ENCODE results near the gene C2orf49. TPM values are rescaled to one million over a fixed set of nuclear protein-coding genes. Genes with fewer than 3 reads are reported as not detected.

Gene C2orf49
- total and polyA plus RNA-seq, 9 of the 15 experiments (the other 6 are each of a cell fraction or from before 2014, with no cell fraction given), result 17.9 to 38.2 (median 25.6) TPM

GRCh38 chr2:105398336-105399206, 61.2 kb downstream of the C2orf49 start, which contains the start of gene FHL2 (continued):
- peak in 1 of 2 experiments; percentile 32; a peak in 1 of 4 replicates for TF ChIP-seq ZMIZ1 (IDR thresholded peaks at IDR 0.05; ENCODE audit: low read depth in 2 of 2, low read length in 2 of 2)
- no peak for TF ChIP-seq ARHGAP35 (IDR thresholded peaks at IDR 0.05; ENCODE audit: partially characterized antibody)
- TF ChIP-seq, protein P1, sequence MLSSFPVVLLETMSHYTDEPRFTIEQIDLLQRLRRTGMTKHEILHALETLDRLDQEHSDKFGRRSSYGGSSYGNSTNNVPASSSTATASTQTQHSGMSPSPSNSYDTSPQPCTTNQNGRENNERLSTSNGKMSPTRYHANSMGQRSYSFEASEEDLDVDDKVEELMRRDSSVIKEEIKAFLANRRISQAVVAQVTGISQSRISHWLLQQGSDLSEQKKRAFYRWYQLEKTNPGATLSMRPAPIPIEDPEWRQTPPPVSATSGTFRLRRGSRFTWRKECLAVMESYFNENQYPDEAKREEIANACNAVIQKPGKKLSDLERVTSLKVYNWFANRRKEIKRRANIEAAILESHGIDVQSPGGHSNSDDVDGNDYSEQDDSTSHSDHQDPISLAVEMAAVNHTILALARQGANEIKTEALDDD (IDR thresholded peaks at IDR 0.05), result no peak
- TF ChIP-seq GABPA (tag; conservative IDR thresholded peaks at IDR 0.05; ENCODE audit: low read depth), result 0 out of 2 replicates have a peak, but pooled peaks have one; percentile 11
- TF ChIP-seq, protein P2, sequence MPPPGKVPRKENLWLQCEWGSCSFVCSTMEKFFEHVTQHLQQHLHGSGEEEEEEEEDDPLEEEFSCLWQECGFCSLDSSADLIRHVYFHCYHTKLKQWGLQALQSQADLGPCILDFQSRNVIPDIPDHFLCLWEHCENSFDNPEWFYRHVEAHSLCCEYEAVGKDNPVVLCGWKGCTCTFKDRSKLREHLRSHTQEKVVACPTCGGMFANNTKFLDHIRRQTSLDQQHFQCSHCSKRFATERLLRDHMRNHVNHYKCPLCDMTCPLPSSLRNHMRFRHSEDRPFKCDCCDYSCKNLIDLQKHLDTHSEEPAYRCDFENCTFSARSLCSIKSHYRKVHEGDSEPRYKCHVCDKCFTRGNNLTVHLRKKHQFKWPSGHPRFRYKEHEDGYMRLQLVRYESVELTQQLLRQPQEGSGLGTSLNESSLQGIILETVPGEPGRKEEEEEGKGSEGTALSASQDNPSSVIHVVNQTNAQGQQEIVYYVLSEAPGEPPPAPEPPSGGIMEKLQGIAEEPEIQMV (tag; conservative IDR thresholded peaks at IDR 0.05; ENCODE audit: low read depth), result no peak
- TF ChIP-seq, protein P3, sequence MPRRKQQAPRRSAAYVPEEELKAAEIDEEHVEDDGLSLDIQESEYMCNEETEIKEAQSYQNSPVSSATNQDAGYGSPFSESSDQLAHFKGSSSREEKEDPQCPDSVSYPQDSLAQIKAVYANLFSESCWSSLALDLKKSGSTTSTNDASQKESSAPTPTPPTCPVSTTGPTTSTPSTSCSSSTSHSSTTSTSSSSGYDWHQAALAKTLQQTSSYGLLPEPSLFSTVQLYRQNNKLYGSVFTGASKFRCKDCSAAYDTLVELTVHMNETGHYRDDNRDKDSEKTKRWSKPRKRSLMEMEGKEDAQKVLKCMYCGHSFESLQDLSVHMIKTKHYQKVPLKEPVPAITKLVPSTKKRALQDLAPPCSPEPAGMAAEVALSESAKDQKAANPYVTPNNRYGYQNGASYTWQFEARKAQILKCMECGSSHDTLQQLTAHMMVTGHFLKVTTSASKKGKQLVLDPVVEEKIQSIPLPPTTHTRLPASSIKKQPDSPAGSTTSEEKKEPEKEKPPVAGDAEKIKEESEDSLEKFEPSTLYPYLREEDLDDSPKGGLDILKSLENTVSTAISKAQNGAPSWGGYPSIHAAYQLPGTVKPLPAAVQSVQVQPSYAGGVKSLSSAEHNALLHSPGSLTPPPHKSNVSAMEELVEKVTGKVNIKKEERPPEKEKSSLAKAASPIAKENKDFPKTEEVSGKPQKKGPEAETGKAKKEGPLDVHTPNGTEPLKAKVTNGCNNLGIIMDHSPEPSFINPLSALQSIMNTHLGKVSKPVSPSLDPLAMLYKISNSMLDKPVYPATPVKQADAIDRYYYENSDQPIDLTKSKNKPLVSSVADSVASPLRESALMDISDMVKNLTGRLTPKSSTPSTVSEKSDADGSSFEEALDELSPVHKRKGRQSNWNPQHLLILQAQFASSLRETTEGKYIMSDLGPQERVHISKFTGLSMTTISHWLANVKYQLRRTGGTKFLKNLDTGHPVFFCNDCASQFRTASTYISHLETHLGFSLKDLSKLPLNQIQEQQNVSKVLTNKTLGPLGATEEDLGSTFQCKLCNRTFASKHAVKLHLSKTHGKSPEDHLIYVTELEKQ (CRISPR knock-in tag; IDR thresholded peaks at IDR 0.05), result no peak
- no peak for TF ChIP-seq ZNF165 (CRISPR knock-in tag; IDR thresholded peaks at IDR 0.05; ENCODE audit: borderline replicate concordance)
- TF ChIP-seq MAX (CRISPR knock-in tag; IDR thresholded peaks at IDR 0.05), result peak; percentile 35; the same call in 1 of the 2 replicates
- TF ChIP-seq U2AF1 (optimal IDR thresholded peaks at IDR 0.05; ENCODE audit: low read depth, low read length), result no peak
- TF ChIP-seq TSC22D4 (tag; IDR thresholded peaks at IDR 0.05), result no peak
- TF ChIP-seq E2F1 (CRISPR knock-in tag; IDR thresholded peaks at IDR 0.05), result 0 out of 2 replicates have a peak, but pooled peaks have one; percentile 25
- TF ChIP-seq ZNF146 (CRISPR knock-in tag; IDR thresholded peaks at IDR 0.05; ENCODE audit: unreplicated experiment), result no peak
- no peak for TF ChIP-seq HES1 (IDR thresholded peaks at IDR 0.05; ENCODE audit: low read depth)

Data from K562 (cell line).